ENCODE data around the gene LHX3.

The LHX3 gene

GRCh38 chr9:136233411-136233810 lies 28.5 kb upstream of the LHX3 start:
- Histone ChIP-seq H3K9me3 (replicated peaks in 1 of 2; ENCODE audit: control insufficient read depth in 2 of 2, insufficient read depth in 1 of 2, low read depth in 1 of 2, low read length in 2 of 2) (no peaks in the 10 kb centered on the region), H3K27ac (replicated peaks; ENCODE audit: low read length) (no peak overlapping the region), H2BK5ac (ENCODE audit: low read length) (peak overlapping the region; percentile 32), H3K23ac (ENCODE audit: low read depth, low read length, poor library complexity) (no peak overlapping the region), H4K91ac (ENCODE audit: low read depth, low read length, poor library complexity) (no peak overlapping the region), H2BK120ac (ENCODE audit: low read depth, low read length) (no peak overlapping the region), H2AFZ (ENCODE audit: low read length) (no peak overlapping the region), H3K27me3 (ENCODE audit: control insufficient read depth in 3 of 3, insufficient read depth in 3 of 3, low read depth in 1 of 3, low read length in 3 of 3) (no peaks in the 10 kb centered on the region), H3K14ac (ENCODE audit: low read length) (no peak overlapping the region), H3K4ac (ENCODE audit: low read length) (no peak overlapping the region), H3K36me3 (replicated peaks in 1 of 2; ENCODE audit: control insufficient read depth in 2 of 2, insufficient read depth in 2 of 2, low read length in 2 of 2) (peaks cover 22 to 62% of the 10 kb centered on the region in 2 donors), H3K4me3 (ENCODE audit: low read length in 2 of 2) (no peak overlapping the region), H4K8ac (ENCODE audit: low read depth, low read length) (no peak overlapping the region), H3K79me1 (ENCODE audit: low read depth, low read length) (peaks cover 16% of the 10 kb centered on the region), H2BK12ac (ENCODE audit: low read length) (no peak overlapping the region), H3K18ac (ENCODE audit: low read length) (no peak overlapping the region), H2BK15ac (ENCODE audit: low read length) (no peak overlapping the region), H3K9ac (ENCODE audit: low read depth, low read length, poor library complexity) (no peak overlapping the region), H3K4me2 (ENCODE audit: insufficient read depth, low read length, poor library complexity, severe bottlenecking) (no peak overlapping the region), H2AK5ac (ENCODE audit: low read depth, low read length) (no peak overlapping the region), H3K4me1 (ENCODE audit: control insufficient read depth in 2 of 2, insufficient read depth in 1 of 2, low read depth in 1 of 2, low read length in 2 of 2) (no peaks in the 10 kb centered on the region)
- WGBS, 2 donors (ENCODE audit: extremely low coverage in 2 of 2, insufficient read length in 2 of 2, insufficient replicate concordance in 1 of 2): no CpG with 5 or more reads among the region's 15 CpGs
- DNase-seq (ENCODE audit: low spot score): no peak

GRCh38 chr9:136232969-136233368 lies 28.0 kb upstream of the LHX3 start:
- Histone ChIP-seq H3K9me3 (replicated peaks in 1 of 2; ENCODE audit: control insufficient read depth in 2 of 2, insufficient read depth in 1 of 2, low read depth in 1 of 2, low read length in 2 of 2) (no peaks in the 10 kb centered on the region), H2BK120ac (ENCODE audit: low read depth, low read length) (no peak overlapping the region), H4K8ac (ENCODE audit: low read depth, low read length) (no peak overlapping the region), H3K4me2 (ENCODE audit: insufficient read depth, low read length, poor library complexity, severe bottlenecking) (no peak overlapping the region), H4K91ac (ENCODE audit: low read depth, low read length, poor library complexity) (no peak overlapping the region), H3K79me1 (ENCODE audit: low read depth, low read length) (peaks cover 13% of the 10 kb centered on the region), H3K9ac (ENCODE audit: low read depth, low read length, poor library complexity) (no peak overlapping the region), H3K14ac (ENCODE audit: low read length) (no peak overlapping the region), H2AK5ac (ENCODE audit: low read depth, low read length) (no peak overlapping the region), H3K27me3 (ENCODE audit: control insufficient read depth in 3 of 3, insufficient read depth in 3 of 3, low read depth in 1 of 3, low read length in 3 of 3) (no peaks in the 10 kb centered on the region), H3K4me3 (ENCODE audit: low read length in 2 of 2) (no peak overlapping the region), H3K36me3 (replicated peaks in 1 of 2; ENCODE audit: control insufficient read depth in 2 of 2, insufficient read depth in 2 of 2, low read length in 2 of 2) (peaks cover 22 to 61% of the 10 kb centered on the region in 2 donors), H3K27ac (replicated peaks; ENCODE audit: low read length) (no peak overlapping the region), H2AFZ (ENCODE audit: low read length) (no peak overlapping the region), H3K23ac (ENCODE audit: low read depth, low read length, poor library complexity) (no peak overlapping the region), H2BK5ac (ENCODE audit: low read length) (no peak overlapping the region), H3K4me1 (ENCODE audit: control insufficient read depth in 2 of 2, insufficient read depth in 1 of 2, low read depth in 1 of 2, low read length in 2 of 2) (no peaks in the 10 kb centered on the region), H2BK12ac (ENCODE audit: low read length) (no peak overlapping the region), H3K4ac (ENCODE audit: low read length) (no peak overlapping the region), H3K18ac (ENCODE audit: low read length) (no peak overlapping the region), H2BK15ac (ENCODE audit: low read length) (no peak overlapping the region)
- no CpG with 5 or more reads among the region's 10 CpGs for WGBS, 2 donors (ENCODE audit: extremely low coverage in 2 of 2, insufficient read length in 2 of 2, insufficient replicate concordance in 1 of 2)
- DNase-seq (ENCODE audit: low spot score): no peak

GRCh38 chr9:136231478-136232297 lies 26.8 kb upstream of the LHX3 start:
- Histone ChIP-seq H2AK5ac (ENCODE audit: low read depth, low read length) (no peak overlapping the region), H3K4me2 (ENCODE audit: insufficient read depth, low read length, poor library complexity, severe bottlenecking) (no peak overlapping the region), H3K36me3 (replicated peaks in 1 of 2; ENCODE audit: control insufficient read depth in 2 of 2, insufficient read depth in 2 of 2, low read length in 2 of 2) (peaks cover 21 to 56% of the 10 kb centered on the region in 2 donors), H3K9me3 (replicated peaks in 1 of 2; ENCODE audit: control insufficient read depth in 2 of 2, insufficient read depth in 1 of 2, low read depth in 1 of 2, low read length in 2 of 2) (no peaks in the 10 kb centered on the region), H2AFZ (ENCODE audit: low read length) (no peak overlapping the region), H4K8ac (ENCODE audit: low read depth, low read length) (no peak overlapping the region), H3K79me1 (ENCODE audit: low read depth, low read length) (peaks cover 18% of the 10 kb centered on the region), H2BK12ac (ENCODE audit: low read length) (no peak overlapping the region), H3K4me3 (ENCODE audit: low read length in 2 of 2) (no peak overlapping the region), H3K14ac (ENCODE audit: low read length) (peak overlapping the region; percentile 84), H4K91ac (ENCODE audit: low read depth, low read length, poor library complexity) (no peak overlapping the region), H3K23ac (ENCODE audit: low read depth, low read length, poor library complexity) (no peak overlapping the region), H2BK5ac (ENCODE audit: low read length) (peak overlapping the region; percentile 32), H3K27me3 (ENCODE audit: control insufficient read depth in 3 of 3, insufficient read depth in 3 of 3, low read depth in 1 of 3, low read length in 3 of 3) (no peaks in the 10 kb centered on the region), H2BK120ac (ENCODE audit: low read depth, low read length) (no peak overlapping the region), H2BK15ac (ENCODE audit: low read length) (no peak overlapping the region), H3K4ac (ENCODE audit: low read length) (no peak overlapping the region), H3K18ac (ENCODE audit: low read length) (no peak overlapping the region), H3K9ac (ENCODE audit: low read depth, low read length, poor library complexity) (peak overlapping the region; percentile 72), H3K27ac (replicated peaks; ENCODE audit: low read length) (no peak overlapping the region), H3K4me1 (ENCODE audit: control insufficient read depth in 2 of 2, insufficient read depth in 1 of 2, low read depth in 1 of 2, low read length in 2 of 2) (no peaks in the 10 kb centered on the region)
- WGBS, 2 donors (ENCODE audit: extremely low coverage in 2 of 2, insufficient read length in 2 of 2, insufficient replicate concordance in 1 of 2): no CpG with 5 or more reads among the region's 31 CpGs
- no peak for DNase-seq (ENCODE audit: low spot score)

- peaks cover 14 to 54% of the 10 kb centered on the region in 2 donors for H3K36me3 ChIP-seq (replicated peaks in 1 of 2; ENCODE audit: control insufficient read depth in 2 of 2, insufficient read depth in 2 of 2, low read length in 2 of 2)
- no peak overlapping the region for H3K27ac ChIP-seq (replicated peaks; ENCODE audit: low read length)
- no peak overlapping the region for H3K23ac ChIP-seq (ENCODE audit: low read depth, low read length, poor library complexity)
- no peak overlapping the region for H3K4ac ChIP-seq (ENCODE audit: low read length)
- H2BK5ac ChIP-seq (ENCODE audit: low read length): no peak overlapping the region
- no peak overlapping the region for H3K4me2 ChIP-seq (ENCODE audit: insufficient read depth, low read length, poor library complexity, severe bottlenecking)
- no peak overlapping the region for H4K91ac ChIP-seq (ENCODE audit: low read depth, low read length, poor library complexity)
- H3K4me3 ChIP-seq (ENCODE audit: low read length in 2 of 2): no peak overlapping the region
- no peak overlapping the region for H3K9ac ChIP-seq (ENCODE audit: low read depth, low read length, poor library complexity)
- no peak overlapping the region for H2BK15ac ChIP-seq (ENCODE audit: low read length)
- no peak overlapping the region for H2BK12ac ChIP-seq (ENCODE audit: low read length)
- H4K8ac ChIP-seq (ENCODE audit: low read depth, low read length): no peak overlapping the region
- H3K27me3 ChIP-seq (ENCODE audit: control insufficient read depth in 3 of 3, insufficient read depth in 3 of 3, low read depth in 1 of 3, low read length in 3 of 3): no peaks in the 10 kb centered on the region
- H2BK120ac ChIP-seq (ENCODE audit: low read depth, low read length): no peak overlapping the region
- WGBS, 2 donors (ENCODE audit: extremely low coverage in 2 of 2, insufficient read length in 2 of 2, insufficient replicate concordance in 1 of 2): no CpG with 5 or more reads among the region's 9 CpGs
- no peak overlapping the region for H3K14ac ChIP-seq (ENCODE audit: low read length)
- peaks cover 22% of the 10 kb centered on the region for H3K79me1 ChIP-seq (ENCODE audit: low read depth, low read length)
- H3K4me1 ChIP-seq (ENCODE audit: control insufficient read depth in 2 of 2, insufficient read depth in 1 of 2, low read depth in 1 of 2, low read length in 2 of 2): no peaks in the 10 kb centered on the region
- H2AK5ac ChIP-seq (ENCODE audit: low read depth, low read length): no peak overlapping the region
- no peak for DNase-seq (ENCODE audit: low spot score)
- no peaks in the 10 kb centered on the region for H3K9me3 ChIP-seq (replicated peaks in 1 of 2; ENCODE audit: control insufficient read depth in 2 of 2, insufficient read depth in 1 of 2, low read depth in 1 of 2, low read length in 2 of 2)
- H3K18ac ChIP-seq (ENCODE audit: low read length): no peak overlapping the region
- H2AFZ ChIP-seq (ENCODE audit: low read length): no peak overlapping the region
Measured at GRCh38 chr9:136230773-136231172, 25.8 kb upstream of the LHX3 start.
